ENCODE data around the gene OR52A1.

DNA sequence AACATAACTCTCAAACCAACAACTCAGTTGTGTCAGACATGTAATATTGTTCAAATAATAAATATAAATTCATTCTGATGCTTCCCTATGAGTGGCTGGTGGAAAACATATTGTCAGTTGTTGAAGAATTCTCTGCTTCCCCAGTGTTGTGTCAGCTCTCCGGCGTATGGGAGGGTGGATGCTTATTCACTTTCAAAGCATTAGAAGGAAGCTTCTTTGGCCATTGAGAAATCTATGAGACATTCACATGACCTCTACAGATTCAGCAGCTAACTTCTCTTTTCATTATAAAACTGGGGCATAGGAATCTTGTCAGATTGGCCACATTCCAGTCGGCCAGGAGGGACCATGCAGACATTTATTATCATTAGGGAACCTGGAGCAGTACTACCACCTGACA, 43.0 kb upstream of the OR52A1 start:
- TF ChIP-seq ZNF274 (IDR thresholded peaks at IDR 0.05; ENCODE audit: borderline replicate concordance, extremely low read depth, low read length) (no peak), CHD2 (IDR thresholded peaks at IDR 0.05; ENCODE audit: low read length) (no peak), TAF1 (IDR thresholded peaks at IDR 0.05; ENCODE audit: low read depth, low read length) (no peak), POLR2AphosphoS5 (IDR thresholded peaks at IDR 0.05; ENCODE audit: low read depth, low read length) (no peak), EP300 (IDR thresholded peaks at IDR 0.05; ENCODE audit: borderline replicate concordance in 1 of 2, low read depth in 2 of 2, low read length in 2 of 2) (no peak), CREB1 (IDR thresholded peaks at IDR 0.05) (no peak), YY1 (IDR thresholded peaks at IDR 0.05; ENCODE audit: low read depth, low read length) (no peak), SAP30 (IDR thresholded peaks at IDR 0.05; ENCODE audit: insufficient read depth, insufficient replicate concordance, low read length) (no peak)
- TF ChIP-seq, protein P1, sequence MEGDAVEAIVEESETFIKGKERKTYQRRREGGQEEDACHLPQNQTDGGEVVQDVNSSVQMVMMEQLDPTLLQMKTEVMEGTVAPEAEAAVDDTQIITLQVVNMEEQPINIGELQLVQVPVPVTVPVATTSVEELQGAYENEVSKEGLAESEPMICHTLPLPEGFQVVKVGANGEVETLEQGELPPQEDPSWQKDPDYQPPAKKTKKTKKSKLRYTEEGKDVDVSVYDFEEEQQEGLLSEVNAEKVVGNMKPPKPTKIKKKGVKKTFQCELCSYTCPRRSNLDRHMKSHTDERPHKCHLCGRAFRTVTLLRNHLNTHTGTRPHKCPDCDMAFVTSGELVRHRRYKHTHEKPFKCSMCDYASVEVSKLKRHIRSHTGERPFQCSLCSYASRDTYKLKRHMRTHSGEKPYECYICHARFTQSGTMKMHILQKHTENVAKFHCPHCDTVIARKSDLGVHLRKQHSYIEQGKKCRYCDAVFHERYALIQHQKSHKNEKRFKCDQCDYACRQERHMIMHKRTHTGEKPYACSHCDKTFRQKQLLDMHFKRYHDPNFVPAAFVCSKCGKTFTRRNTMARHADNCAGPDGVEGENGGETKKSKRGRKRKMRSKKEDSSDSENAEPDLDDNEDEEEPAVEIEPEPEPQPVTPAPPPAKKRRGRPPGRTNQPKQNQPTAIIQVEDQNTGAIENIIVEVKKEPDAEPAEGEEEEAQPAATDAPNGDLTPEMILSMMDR (IDR thresholded peaks at IDR 0.05; ENCODE audit: control extremely low read depth in 1 of 3, insufficient read depth in 1 of 3, low read depth in 1 of 3, low read length in 3 of 3), result no peak
